ENCODE results near the gene ABCA9.
"Not testable (repeated sequence)": the region's sequence is repeated elsewhere in the genome, so short reads cannot be mapped to it uniquely, and the experiment has no call there.

Gene ABCA9, protein sequence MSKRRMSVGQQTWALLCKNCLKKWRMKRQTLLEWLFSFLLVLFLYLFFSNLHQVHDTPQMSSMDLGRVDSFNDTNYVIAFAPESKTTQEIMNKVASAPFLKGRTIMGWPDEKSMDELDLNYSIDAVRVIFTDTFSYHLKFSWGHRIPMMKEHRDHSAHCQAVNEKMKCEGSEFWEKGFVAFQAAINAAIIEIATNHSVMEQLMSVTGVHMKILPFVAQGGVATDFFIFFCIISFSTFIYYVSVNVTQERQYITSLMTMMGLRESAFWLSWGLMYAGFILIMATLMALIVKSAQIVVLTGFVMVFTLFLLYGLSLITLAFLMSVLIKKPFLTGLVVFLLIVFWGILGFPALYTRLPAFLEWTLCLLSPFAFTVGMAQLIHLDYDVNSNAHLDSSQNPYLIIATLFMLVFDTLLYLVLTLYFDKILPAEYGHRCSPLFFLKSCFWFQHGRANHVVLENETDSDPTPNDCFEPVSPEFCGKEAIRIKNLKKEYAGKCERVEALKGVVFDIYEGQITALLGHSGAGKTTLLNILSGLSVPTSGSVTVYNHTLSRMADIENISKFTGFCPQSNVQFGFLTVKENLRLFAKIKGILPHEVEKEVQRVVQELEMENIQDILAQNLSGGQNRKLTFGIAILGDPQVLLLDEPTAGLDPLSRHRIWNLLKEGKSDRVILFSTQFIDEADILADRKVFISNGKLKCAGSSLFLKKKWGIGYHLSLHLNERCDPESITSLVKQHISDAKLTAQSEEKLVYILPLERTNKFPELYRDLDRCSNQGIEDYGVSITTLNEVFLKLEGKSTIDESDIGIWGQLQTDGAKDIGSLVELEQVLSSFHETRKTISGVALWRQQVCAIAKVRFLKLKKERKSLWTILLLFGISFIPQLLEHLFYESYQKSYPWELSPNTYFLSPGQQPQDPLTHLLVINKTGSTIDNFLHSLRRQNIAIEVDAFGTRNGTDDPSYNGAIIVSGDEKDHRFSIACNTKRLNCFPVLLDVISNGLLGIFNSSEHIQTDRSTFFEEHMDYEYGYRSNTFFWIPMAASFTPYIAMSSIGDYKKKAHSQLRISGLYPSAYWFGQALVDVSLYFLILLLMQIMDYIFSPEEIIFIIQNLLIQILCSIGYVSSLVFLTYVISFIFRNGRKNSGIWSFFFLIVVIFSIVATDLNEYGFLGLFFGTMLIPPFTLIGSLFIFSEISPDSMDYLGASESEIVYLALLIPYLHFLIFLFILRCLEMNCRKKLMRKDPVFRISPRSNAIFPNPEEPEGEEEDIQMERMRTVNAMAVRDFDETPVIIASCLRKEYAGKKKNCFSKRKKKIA (N-terminal part only)

DNA sequence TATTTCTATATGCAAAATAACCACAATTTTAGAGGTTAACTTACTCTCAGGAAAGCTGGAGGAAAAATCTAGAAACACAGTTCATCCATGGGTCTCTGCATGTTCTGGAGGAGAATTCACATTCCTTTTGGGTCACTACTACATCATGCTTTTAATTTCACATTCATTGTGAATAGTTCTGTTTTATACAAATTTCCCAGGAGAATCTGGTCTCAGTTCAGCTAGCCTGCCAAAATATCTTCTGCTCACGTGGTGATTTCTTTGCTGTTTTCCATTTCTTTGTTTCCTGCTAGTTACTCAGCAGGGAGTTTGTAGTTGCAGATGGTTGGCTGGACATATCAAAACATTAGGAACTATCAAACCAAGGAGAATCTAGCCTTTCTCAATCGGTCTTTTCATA is at the start of gene ABCA9:
Gene ABCA9, minus strand, starts transcription at position 106 of the 400 bp plus-strand sequence. CDS start 9,801 bp downstream, outside the sequence.
- DNase-seq = no peak

DNA sequence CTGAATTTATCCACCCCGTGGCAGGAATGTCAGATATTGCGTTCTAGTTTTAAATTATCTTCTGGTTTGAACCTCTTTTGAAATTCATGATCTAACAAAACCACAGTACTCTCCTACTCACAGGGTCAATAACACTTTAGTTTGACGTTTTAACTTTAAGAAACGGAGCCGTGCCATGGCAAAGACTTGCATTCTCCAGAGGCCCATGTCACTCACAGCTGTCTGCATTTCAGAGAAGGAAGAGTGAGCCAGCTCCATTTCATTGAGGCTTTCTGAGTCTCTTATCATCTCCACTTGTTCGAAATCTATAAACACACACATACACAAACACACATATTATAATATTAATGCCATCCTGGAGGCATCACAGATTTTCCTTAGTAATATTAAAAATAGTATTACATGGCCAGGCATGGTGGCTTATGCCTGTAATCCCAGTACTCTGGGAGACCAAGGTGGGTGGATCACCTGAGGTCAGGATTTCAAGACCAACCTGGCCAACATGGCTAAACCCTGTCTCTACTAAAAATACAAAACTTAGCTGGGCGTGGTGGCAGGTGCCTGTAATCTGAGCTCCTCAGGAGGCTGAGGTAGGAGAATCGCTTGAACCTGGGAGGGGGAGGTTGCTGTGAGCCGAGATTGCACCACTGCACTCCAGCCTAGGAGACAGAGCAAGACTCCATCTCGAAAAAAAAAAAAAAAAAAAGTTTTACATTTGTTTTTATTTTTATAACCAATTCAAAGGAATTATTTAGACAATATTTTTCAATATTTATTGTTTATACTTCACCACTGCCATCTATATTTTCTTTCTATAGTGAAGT is 45.4 kb upstream of the ABCA9 start:
- DNase-seq = no peak

DNA sequence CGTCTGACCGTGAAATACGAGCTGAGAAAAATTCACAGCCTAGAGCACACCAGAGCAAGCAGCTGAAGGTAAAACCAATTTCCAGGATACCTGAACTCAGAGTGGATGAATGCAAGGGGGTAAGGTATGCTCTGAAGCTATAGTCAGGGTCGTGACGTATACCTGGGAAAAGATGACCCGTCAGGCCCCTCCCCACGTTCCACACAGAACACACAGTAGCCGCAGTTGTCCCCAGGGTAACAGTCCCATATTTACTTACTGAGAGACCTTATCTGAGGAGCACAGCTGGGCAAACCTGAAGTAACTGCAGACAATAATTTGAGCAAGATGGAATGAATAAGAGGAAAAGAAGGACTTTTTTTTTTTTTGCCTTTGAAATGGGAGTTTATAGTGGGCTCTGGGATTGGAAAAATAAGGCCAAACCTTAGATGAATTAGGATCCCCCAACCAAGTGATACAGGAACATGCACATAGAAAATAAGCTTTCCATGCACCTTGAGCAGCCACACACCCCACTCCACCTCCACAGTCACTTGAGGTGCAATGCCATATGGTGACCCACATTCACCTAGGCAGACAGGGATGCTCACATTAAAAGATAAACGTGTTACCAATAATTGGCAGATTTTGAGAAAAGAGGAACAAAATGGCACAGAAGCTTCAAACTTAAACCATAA is 43.0 kb upstream of the ABCA9 start:
- DNase-seq = no peak

DNA sequence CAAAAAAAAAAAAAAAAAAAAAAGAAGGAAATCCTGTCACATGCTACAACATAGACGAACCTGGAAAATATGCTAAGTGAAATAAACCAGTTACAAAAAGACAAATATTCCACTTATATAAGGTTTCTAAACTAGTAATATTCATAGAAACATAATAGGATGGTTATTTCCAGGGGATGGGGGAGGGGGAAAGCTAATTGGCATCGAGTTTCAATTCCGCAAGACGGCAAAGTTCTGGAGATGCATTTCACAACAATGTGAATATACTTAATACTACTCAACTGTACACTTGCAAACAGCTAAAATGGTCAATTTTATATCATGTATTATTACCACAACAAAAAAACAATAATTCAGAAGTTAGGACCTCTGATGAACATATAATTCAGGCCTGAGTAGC is 37.9 kb upstream of the ABCA9 start:
- no peak for DNase-seq

DNA sequence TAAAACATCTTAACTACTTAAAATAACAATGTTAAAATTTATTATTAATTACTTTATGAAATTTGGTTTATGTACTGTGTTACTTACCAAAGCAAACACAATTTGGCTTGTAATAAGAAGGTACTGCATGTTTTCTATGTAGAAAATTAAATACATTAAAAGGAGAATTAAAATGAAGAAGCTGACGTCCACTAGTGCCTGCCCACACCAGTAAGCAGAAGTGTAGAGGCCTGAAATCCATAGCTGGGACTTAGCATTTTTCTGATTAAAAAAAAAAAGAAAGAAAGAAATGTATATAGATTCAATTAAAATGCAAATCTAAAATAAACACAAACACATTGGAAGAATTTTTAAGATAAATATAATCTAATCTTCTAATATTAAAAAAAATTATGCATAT is 35.8 kb upstream of the ABCA9 start:
- no peak for DNase-seq

DNA sequence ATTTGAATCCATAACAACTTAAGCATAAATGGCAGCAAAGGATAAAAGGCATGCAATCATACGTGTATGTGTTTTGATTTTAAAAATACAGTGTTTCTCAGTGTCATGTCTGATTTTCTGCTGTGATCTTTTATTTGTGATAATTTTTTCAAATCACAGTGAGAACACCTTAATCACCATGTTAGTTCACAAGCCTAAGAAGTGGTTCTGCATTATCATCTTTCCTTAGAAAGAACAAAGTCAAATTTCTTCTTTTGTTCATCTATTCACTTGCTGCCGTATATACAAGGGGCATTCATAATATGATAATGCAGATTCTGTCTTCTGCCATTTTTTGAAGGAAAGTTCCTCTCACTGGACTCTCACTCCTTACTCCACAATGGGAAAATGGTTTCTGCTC is 33.3 kb upstream of the ABCA9 start:
- DNase-seq = no peak

DNA sequence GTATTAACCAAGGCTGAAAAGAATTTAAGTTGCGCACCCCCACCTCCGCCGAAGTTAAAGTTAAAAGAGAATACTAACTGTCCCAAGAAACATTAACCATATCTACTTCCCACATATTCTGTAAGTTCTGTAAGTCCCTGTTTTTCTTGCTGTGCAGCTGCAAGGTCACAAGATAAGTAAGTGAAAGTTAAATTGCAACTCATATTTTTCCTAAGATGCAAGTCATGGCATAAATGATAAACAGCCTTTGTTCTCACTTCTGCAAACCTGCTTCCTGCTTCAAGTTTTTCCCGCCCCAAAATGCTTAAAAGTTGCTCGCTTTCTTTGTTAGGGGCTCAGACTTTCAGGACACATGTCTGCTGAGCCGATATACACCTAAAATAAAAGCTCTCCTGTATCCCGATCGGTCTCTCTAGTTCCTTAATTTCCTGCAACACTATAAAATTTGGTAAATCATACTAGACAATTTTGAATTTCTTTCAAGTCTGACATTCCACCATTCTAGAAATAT is 32.6 kb upstream of the ABCA9 start:
- no peak for DNase-seq

DNA sequence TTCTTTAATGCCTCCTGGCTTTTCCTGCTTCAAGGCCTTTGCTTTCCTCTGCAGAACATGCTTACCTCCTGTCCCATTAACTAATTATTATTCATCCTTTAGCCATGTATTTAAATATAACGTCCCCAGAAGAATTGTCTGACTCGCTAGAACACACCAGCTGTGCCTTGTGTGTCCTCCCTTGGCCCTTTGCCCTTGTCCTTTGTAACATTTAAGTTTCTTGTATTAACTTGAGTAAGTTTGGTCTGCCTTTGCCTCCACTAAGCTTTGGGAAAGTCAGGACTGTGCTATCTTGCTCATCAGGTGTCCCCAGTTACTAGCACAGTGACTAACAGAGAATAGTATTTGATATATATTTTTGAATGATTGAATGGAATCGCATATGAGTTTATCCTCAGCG is 29.6 kb upstream of the ABCA9 start:
- DNase-seq = no peak

DNA sequence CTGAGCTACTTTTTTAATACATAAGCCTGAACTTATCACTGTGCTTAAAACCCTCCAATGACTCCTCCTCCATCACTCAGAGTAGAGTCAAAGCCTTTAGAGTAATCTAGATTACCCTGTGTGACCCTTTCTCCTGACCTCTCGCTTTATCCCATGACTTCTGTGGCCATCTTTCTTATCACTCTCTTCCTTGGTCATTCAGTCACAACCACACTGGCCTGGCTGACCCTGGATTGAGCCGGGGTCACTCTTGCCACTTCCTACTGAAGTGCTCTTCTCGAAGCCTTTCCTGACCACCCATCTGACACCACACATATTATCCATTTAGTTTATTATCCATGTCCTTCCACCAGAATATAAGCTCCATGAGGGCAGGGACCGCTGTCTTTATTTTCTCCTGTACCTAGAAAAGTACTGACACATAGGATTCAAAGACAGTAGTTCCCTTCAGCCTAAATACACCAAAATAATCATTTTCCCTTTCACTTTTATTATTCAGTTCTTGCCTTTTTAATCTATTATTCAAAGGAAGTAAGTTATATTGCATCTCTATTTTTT is 28.0 kb upstream of the ABCA9 start:
- DNase-seq = no peak

DNA sequence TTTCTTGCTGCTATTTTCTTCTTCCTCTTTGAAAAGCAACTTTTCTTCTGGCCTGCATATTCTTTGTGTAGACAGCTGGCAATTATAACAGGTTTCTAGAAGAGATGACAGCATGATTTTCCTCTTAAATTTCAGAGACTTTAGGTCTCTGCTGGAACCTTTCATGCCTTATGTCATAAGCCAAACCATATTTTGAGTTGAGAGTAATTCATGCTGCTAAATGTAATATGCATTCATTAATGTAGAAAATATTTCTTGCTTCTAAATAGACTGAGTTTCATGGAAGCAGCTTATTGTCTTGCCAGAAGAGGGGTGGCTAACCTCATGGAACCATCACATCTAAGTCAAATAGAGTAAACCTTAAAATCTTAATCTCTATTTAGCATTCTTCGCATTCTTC is 25.9 kb upstream of the ABCA9 start:
- DNase-seq = no peak

DNA sequence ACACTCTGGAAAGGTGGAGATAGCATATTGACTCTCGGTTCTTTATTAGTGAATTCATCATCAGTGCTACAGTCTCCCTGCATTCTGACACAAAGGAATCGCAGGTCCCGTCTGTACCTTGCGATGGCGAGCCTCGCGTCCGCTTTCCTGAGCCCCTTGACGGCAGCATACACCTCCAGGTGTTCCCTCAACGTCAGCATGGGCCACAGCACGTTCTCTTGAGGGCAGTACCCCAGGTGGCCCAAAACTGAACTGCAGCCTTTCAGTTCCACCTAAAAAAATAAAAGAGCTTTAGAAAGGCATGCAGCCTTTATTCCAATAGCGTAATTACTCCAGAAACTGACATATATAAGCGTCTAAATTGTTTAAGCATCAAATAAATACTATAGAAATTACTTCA is 24.2 kb upstream of the ABCA9 start:
- DNase-seq = no peak

DNA sequence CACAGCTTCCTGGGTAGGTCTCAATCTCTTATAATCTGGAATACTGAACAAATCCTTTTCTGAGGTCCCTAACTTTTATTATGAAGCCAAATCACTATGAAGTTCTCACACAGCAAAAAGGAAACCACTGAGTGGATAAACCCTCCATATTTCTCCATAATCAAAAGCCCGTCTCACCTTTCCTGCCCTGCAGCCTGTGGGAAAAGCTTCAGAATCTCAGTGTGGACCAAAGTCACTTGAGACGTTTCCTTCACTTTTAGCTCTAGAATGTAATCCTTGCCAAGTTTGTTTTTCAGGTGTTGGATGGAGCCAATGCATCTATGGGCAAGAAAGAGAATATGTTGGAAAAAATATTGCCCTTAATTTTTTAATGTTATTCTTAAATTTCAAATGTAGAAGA is 22.0 kb upstream of the ABCA9 start:
- no peak for DNase-seq

DNA sequence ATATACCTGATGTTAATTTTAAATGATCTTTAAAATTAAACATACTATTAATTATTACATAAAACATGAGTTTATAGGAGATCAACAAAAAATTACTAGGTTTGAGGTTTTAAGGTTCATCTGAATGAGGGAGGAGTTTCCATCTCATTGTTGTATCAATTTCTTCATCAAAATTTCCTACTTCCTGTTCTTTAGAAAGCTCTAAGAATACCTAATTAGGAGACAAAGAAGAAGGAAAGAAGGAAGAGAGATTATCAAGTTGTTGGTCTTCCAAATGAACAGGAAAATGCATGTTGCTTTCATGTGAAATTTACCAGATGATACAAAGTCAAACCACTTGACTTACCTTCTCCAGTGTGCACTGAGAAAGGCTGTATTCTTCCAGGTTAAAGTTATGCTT is 18.1 kb upstream of the ABCA9 start:
- no peak for DNase-seq

DNA sequence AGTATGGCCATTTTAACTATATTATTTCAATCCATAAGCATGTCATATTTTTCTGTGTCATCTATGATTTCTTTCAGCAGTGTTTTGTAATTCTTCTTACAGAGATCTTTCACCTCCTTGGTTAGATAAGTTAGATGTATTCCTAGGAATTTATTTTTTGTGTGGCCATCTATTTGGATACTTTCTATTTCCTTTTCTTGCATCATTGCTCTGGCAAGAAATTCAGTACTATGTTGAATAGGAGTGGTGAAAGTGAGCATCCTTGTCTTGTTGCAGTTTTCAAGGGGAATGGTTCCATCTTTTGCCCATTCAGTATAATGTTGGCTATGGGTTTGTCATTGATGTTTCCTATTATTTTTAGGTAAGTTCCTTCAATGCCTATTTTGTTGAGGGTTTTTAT is 15.1 kb upstream of the ABCA9 start:
- no peak for DNase-seq

DNA sequence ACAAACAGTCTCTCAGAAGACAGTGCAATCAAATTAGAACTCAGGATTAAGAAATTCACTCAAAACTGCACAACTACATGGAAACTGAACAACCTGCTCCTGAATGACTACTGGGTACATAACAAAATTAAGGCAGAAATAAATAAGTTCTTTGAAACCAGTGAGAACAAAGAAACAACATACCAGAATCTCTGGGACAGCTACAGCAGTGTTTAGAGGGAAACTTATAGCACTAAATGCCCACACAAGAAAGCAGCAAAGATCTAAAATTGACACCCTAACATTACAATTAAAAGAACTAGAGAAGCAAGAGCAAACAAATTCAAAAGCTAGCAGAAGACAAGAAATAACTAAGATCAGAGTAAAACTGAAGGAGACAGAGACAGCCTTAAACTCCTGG is 12.7 kb upstream of the ABCA9 start:
- DNase-seq = not testable (repeated sequence)

DNA sequence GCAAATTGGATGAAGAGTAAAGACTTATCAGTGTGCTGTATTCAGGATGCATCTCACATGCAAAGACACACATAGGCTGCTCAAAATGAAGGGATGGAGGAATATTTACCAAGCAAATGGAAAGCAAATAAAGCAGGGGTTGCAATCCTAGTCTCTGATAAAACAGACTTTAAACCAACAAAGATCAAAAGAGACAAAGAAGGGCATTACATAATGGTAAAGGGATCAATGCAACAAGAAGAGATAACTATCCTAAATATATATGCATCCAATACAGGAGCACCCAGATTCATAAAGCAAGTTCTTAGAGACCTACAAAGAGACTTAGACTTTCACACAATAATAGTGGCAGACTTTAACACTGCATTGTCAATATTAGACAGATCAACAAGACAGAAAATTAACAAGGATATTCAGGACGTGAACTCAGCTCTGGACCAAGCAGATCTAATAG is 12.1 kb upstream of the ABCA9 start:
- DNase-seq = not testable (repeated sequence)

DNA sequence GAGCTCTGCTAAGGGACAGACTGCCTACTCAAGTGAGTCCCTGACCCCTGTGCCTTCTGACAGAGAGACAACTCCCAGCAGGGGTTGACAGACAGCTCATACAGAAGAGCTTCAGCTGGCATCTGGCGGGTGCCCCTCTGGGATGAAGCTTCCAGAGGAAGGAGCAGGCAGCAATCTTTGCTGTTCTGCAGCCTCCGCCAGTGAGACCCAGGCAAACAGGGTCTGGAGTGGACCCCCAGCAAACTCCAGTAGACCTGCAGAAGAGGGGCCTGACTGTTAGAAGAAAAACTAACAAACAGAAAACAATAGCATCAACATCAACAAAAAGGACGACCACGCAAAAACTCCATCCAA is 10.5 kb upstream of the ABCA9 start:
- DNase-seq = not testable (repeated sequence)

DNA sequence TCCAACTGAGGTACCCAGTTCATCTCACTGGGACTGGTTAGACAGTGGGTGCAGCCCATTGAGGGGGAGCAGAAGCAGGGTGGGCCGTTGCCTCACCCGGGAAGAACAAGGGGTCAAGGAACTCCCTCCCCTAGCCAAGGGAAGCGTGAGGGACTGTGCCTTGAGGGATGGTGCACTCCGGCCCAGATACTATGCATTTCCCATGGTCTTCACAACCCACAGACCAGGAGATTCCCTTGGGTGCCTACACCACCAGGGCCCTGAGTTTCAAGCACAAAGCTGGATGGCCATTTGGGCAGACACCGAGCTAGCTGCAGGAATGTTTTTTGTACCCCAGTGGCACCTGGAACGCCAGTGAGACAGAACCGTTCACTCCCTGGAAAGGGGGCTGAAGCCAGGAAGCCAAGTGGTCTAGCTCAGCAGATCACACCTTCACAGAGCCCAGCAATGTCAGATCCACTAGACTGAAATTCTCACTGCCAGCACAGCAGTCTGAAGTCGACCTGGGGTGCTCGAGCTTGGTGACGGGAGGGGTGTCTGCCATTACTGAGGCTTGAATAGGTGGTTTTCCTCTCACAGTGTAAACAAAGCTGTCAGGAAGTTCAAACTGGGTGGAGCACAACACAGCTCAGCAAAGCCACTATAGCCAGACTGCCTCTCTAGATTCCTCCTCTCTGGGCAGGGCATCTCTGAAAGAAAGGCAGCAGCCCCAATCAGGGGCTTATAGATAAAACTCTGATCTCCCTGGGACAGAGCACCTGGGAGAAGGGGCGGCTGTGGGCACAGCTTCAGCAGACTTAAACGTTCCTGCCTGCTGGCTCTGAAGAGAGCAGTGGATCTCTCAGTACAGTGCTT is 9.9 kb upstream of the ABCA9 start:
- DNase-seq = peak; percentile 13

DNA sequence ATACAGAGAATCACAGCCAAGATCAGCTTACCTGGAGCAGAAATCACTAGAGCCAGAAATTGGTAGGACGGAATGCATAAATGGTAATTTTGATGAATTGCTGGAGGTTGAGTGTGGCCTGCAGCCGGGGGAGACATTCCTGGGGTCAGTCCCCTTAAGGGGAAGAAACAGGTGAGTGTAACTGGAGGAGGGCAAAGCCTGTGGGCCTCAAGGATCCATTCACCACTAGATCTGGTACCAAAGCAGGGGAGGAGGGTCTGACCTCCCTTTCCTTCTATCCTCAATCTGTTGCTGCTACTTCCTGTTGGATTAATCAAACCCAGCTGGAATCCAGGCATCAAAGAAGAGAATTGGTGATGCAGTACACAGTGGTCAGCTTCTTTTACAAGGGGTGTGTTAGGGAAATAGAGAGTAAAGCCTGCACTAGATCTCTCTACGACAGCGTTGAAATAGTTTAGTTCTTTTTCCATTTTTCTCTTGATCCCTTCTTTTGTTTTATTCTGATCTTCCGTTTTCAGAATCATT is 8.6 kb upstream of the ABCA9 start:
- DNase-seq = no peak

Measured in CD4-positive, alpha-beta T cell treated with Interleukin-17A for 1 hour (primary cell).